Activated naive CD8-positive, alpha-beta T cell treated with anti-CD3 and anti-CD28 coated beads, Interleukin-2, amount 10 ng/mL, durations not matched to agents 7 days and 5 days (primary cell): ENCODE data around the gene MAST4. TPM values are rescaled to one million over a fixed set of nuclear protein-coding genes. Genes with fewer than 3 reads are reported as not detected.

Source experiments
- ATAC-seq: fragments of 150-1000 bp; cut with Tn5 transposase; one replicate; pipeline ENCODE4 v1.10.0; 2021; ENCODE audit warnings: low read depth, moderate library complexity
- POLR2A ChIA-PET: fragments of 350-600 bp; sonication (Branson Sonifier 250); formaldehyde crosslinking; loops from one replicate; lab custom pipeline; 2021; ENCODE audit warnings: antibody characterized with exemption; lab: Charles Lee
- DNase-seq: peaks from one replicate; pipeline ENCODE4 v3.0.0; 2021
- H3K27ac Mint-ChIP-seq: one replicate; pipeline ENCODE4 v1.8.0; 2022; ENCODE audit warnings: mild to moderate bottlenecking, mixed read lengths
- H3K27me3 Mint-ChIP-seq: one replicate; pipeline ENCODE4 v1.8.0; 2022; ENCODE audit warnings: mild to moderate bottlenecking, moderate library complexity, mixed read lengths
- H3K36me3 Mint-ChIP-seq: one replicate; pipeline ENCODE4 v1.8.0; 2021; ENCODE audit warnings: mild to moderate bottlenecking, mixed read lengths
- H3K4me1 Mint-ChIP-seq: one replicate; pipeline ENCODE4 v1.8.0; 2021; ENCODE audit warnings: mixed read lengths
- H3K4me3 Mint-ChIP-seq: one replicate; pipeline ENCODE4 v1.8.0; 2022; ENCODE audit warnings: mild to moderate bottlenecking, moderate library complexity, mixed read lengths
- H3K9me3 Mint-ChIP-seq: one replicate; pipeline ENCODE4 v1.8.0; 2021; ENCODE audit warnings: mixed read lengths
- total RNA-seq, 2 experiments: library from RNA; stranded (reverse); gene quantifications; one replicate each; pipeline ENCODE4 v1.2.3, GENCODE V29; 2021

MAST4 gene
- total RNA-seq, 2 experiments from 2014 or later: 13.4 to 14.3 TPM

GRCh38 chr5:67052034-67052433 lies 455.8 kb downstream of the MAST4 start:
- DNase-seq (no peak), ATAC-seq (no peak)
- Mint-ChIP-seq H3K27me3 (no peaks in the 10 kb centered on the region), H3K27ac (no peak overlapping the region), H3K36me3 (peaks cover 2% of the 10 kb centered on the region), H3K4me1 (peaks cover 2% of the 10 kb centered on the region), H3K4me3 (no peak overlapping the region), H3K9me3 (no peaks in the 10 kb centered on the region)
- POLR2A ChIA-PET: no interaction called here

- no peak overlapping the region for H3K4me3 Mint-ChIP-seq
- H3K4me1 Mint-ChIP-seq: peaks cover 2% of the 10 kb centered on the region
Measured at GRCh38 chr5:67053229-67053628, 457.0 kb downstream of the MAST4 start.

GRCh38 chr5:67058998-67059743 lies 463.0 kb downstream of the MAST4 start:
- no peak for DNase-seq
- ATAC-seq: no peak
- H3K9me3 Mint-ChIP-seq: no peaks in the 10 kb centered on the region
- H3K4me3 Mint-ChIP-seq: no peak overlapping the region
- POLR2A ChIA-PET: no interaction called here
- no peaks in the 10 kb centered on the region for H3K27me3 Mint-ChIP-seq
- H3K27ac Mint-ChIP-seq: no peak overlapping the region
- peaks cover 2% of the 10 kb centered on the region for H3K4me1 Mint-ChIP-seq
- peaks cover 7% of the 10 kb centered on the region for H3K36me3 Mint-ChIP-seq

More at GRCh38 chr5:67053229-67053628, 457.0 kb downstream of the MAST4 start:
- DNase-seq (no peak), ATAC-seq (no peak)
- Mint-ChIP-seq H3K27me3 (no peaks in the 10 kb centered on the region), H3K9me3 (no peaks in the 10 kb centered on the region), H3K36me3 (no peaks in the 10 kb centered on the region), H3K27ac (no peak overlapping the region)
- POLR2A ChIA-PET: no interaction called here

DNA sequence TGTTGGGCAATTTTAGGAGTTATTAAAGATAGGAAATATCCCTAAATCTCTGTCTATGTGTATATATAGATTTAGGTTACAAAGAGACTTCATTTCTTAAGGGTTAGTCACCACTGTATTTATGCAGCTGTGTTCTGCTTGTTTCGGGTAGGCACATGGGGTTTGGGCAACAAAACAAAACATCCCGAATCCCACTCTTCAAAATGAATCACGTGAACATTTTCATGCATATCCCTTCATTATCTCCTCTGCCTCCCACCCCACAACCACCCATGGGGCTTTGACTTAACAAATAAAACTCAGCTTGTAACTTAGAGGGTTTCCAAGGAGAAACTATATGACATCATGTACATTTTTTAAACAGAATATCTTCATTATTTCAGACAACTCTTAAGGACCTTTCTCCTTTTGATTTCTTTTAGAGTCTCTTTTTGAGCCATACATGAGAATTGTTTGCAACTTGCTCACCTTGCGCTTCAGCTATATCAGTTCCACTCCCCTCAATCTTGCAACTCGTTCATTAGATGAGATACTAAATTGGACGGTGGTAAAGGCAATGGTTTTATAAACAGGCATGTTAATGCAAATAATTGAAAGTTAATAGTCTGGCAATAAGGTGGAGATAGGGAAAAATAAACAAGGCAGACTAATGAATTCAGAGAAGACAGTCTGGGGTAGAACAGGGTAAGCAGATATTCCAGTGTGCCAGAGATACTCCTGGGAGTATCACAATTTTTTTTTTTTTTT lies 463.7 kb downstream of the MAST4 start:
- Mint-ChIP-seq H3K4me3 (no peak overlapping the region), H3K27me3 (no peaks in the 10 kb centered on the region), H3K36me3 (peaks cover 7% of the 10 kb centered on the region), H3K4me1 (peaks cover 2% of the 10 kb centered on the region), H3K9me3 (no peaks in the 10 kb centered on the region), H3K27ac (no peak overlapping the region)
- POLR2A ChIA-PET: no interaction called here
- ATAC-seq (no peak), DNase-seq (no peak)

DNA sequence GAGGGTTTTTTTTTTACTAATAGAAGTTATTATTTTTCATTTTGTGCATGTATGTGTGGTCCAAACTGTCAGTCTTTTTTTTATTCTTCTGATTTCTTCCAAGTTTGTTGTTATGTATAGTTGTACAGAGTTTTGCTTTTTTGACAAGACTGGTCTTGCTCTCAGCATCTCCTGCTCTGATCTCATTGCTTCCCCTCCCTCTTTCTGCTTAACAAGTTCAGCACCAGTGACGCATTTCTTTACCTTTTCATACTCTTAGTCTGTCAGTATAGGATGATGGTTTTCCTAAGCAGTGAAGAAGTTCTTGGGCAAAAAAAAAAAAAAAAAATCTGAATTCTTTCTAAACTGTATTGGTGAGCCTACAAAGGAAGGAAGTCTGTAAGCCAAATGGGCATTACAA lies 465.3 kb downstream of the MAST4 start:
- DNase-seq (no peak), ATAC-seq (no peak)
- peaks cover 7% of the 10 kb centered on the region for H3K36me3 Mint-ChIP-seq
- H3K4me3 Mint-ChIP-seq: no peak overlapping the region
- H3K9me3 Mint-ChIP-seq: no peaks in the 10 kb centered on the region
- no peaks in the 10 kb centered on the region for H3K27me3 Mint-ChIP-seq
- H3K27ac Mint-ChIP-seq: no peak overlapping the region
- POLR2A ChIA-PET: no interaction called here
- peaks cover 6% of the 10 kb centered on the region for H3K4me1 Mint-ChIP-seq

DNA sequence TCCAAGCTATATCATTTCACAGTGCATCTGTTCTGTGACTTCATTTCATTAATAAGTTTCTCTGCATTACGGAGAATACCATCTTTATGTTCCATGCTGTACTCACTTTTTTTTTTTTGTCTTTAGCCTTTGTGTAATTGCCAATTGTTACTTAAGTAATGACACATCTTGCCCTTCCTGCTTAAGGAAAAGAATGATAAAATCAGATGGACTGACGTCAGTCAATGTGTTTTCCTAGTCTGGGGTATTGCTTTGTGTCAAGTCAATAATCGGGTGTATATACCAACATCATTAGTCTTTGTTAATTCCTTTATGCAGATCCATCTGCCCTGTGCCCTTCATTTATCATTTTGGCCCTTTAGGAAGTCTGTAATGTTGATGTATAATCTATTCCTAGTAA lies 466.9 kb downstream of the MAST4 start:
- Mint-ChIP-seq H3K27ac (no peak overlapping the region), H3K4me1 (peaks cover 7% of the 10 kb centered on the region), H3K36me3 (peaks cover 7% of the 10 kb centered on the region), H3K9me3 (no peaks in the 10 kb centered on the region), H3K4me3 (no peak overlapping the region), H3K27me3 (no peaks in the 10 kb centered on the region)
- DNase-seq (no peak), ATAC-seq (no peak)
- POLR2A ChIA-PET: no interaction called here

DNA sequence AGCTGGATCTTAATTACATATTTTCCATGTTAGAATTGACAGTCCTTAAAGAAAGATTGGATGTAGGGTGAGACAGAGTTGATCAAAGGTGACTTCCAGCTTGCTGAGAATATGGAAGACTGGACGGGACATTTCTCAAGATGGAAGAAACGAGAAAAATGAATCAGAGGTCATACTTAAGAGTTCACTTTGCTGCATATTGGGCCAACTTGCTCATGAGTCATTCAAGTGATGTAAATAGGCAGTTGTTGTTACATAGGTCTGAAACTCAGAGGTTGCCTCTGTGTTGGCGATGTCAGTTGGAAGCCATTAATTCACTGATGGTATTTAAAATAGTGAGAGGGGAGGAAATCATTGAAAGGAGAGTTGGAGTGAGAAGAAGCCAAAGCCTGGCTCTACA lies 467.6 kb downstream of the MAST4 start:
- Mint-ChIP-seq H3K36me3 (peaks cover 7% of the 10 kb centered on the region), H3K4me3 (no peak overlapping the region), H3K4me1 (peaks cover 7% of the 10 kb centered on the region), H3K9me3 (no peaks in the 10 kb centered on the region), H3K27ac (no peak overlapping the region), H3K27me3 (no peaks in the 10 kb centered on the region)
- DNase-seq (no peak), ATAC-seq (no peak)
- POLR2A ChIA-PET: no interaction called here

DNA sequence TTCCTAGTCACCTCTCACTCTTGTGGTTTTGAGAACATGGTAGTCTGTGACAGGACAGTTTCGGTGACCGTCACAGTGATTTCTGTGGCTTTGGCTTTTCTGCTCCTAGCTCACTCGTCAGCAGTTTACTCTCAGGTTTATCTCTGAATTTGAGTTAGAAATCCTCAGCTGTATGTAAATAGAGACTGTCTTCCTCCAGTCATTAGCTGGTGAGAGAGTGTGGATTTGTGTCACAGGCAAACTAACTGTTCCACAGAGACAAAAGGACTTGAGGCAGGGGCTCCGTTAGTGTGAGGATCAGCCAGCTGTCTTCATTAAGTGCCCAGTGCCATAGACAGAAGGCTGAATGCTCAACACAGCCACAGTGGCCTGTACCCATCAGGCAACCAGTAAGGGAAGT lies 469.0 kb downstream of the MAST4 start:
- no peaks in the 10 kb centered on the region for H3K9me3 Mint-ChIP-seq
- no peak overlapping the region for H3K4me3 Mint-ChIP-seq
- no peak for DNase-seq
- no peak overlapping the region for H3K27ac Mint-ChIP-seq
- H3K27me3 Mint-ChIP-seq: no peaks in the 10 kb centered on the region
- POLR2A ChIA-PET: no interaction called here
- peaks cover 7% of the 10 kb centered on the region for H3K4me1 Mint-ChIP-seq
- peaks cover 6% of the 10 kb centered on the region for H3K36me3 Mint-ChIP-seq
- no peak for ATAC-seq

- Mint-ChIP-seq H3K4me3 (no peak overlapping the region), H3K9me3 (no peaks in the 10 kb centered on the region), H3K27ac (no peak overlapping the region), H3K4me1 (peaks cover 7% of the 10 kb centered on the region), H3K27me3 (no peaks in the 10 kb centered on the region), H3K36me3 (peaks cover 6% of the 10 kb centered on the region)
- POLR2A ChIA-PET: no interaction called here
- ATAC-seq: no peak
- DNase-seq: no peak
Measured at GRCh38 chr5:67065696-67066095, 469.5 kb downstream of the MAST4 start.

DNA sequence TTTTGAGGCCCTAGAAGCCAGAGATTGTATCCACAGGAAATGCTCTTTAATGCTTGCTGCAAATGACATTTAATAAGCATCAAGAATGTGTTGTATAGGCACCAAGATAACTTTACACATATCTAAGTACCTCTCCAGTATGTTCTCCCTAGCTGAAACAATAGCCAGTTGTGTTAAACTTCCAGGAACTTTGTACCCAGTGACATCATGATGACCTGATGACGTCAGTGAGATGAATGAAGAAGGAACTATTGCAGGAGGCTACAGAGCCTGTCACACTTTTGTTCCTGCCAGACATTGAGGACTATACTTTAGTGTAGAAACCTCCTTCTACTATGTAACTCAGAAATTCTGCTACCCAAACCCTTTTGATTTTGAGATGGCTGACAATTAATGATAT lies 470.6 kb downstream of the MAST4 start:
- POLR2A ChIA-PET: no interaction called here
- Mint-ChIP-seq H3K4me3 (no peak overlapping the region), H3K9me3 (no peaks in the 10 kb centered on the region), H3K36me3 (peaks cover 6% of the 10 kb centered on the region), H3K27me3 (no peaks in the 10 kb centered on the region), H3K27ac (no peak overlapping the region), H3K4me1 (peaks cover 7% of the 10 kb centered on the region)
- DNase-seq: no peak
- ATAC-seq: no peak

DNA sequence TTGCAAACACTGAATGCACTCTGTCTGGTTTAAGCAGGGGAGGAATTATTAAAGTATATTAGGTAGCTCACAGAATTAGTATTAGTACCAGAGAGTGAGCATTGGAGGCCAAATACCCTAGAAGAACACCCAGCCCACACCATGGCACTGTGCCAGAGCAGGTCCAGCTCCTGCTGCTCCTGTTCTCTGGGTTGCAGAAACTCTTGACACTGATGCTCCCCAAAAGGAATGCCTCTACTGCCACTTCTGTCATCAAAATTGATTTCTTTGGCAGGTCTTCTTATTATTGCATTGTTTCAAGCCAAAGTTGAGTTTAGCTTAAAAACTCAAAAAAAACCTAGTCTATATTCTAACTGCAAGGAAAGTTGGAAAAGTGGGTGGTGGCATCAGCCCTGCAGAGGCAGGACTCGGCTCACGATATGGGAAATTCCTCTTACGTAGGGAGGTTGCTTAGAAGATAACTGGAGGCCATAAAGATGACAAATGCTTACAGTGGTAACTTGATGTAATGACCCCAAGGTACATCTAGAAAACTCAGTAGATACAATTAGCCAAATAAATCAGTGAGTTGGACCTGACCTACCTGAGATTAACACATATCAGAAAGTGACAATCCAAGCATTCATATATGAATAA lies 477.0 kb downstream of the MAST4 start:
- no peaks in the 10 kb centered on the region for H3K9me3 Mint-ChIP-seq
- no peaks in the 10 kb centered on the region for H3K36me3 Mint-ChIP-seq
- ATAC-seq (no peak), DNase-seq (no peak)
- no peak overlapping the region for H3K4me3 Mint-ChIP-seq
- POLR2A ChIA-PET: no interaction called here
- H3K27ac Mint-ChIP-seq: no peak overlapping the region
- H3K4me1 Mint-ChIP-seq: peaks cover 4% of the 10 kb centered on the region
- H3K27me3 Mint-ChIP-seq: no peaks in the 10 kb centered on the region

DNA sequence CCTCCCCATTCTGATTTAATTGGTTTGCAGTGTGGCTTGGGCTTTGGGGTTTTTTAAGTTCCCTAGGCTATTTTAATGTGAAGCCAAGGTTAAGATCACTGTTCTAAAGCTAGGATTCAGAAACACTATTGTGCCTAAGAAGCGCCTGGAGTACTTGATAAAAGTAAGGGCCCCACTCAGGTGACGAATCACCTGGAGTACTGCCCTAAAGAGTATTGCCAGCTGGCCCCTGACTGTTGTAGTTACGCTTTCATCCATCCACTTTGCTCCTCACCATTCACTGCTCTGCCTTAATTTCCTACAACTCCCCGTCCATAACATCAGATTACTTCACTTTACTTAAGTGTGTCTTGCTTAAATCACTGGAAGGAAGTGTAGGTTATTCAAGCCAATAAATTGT lies 481.1 kb downstream of the MAST4 start:
- Mint-ChIP-seq H3K27ac (no peak overlapping the region), H3K36me3 (no peaks in the 10 kb centered on the region), H3K4me1 (peaks cover 6% of the 10 kb centered on the region), H3K27me3 (no peaks in the 10 kb centered on the region), H3K4me3 (no peak overlapping the region), H3K9me3 (no peaks in the 10 kb centered on the region)
- POLR2A ChIA-PET: no interaction called here
- DNase-seq: no peak
- ATAC-seq: no peak

DNA sequence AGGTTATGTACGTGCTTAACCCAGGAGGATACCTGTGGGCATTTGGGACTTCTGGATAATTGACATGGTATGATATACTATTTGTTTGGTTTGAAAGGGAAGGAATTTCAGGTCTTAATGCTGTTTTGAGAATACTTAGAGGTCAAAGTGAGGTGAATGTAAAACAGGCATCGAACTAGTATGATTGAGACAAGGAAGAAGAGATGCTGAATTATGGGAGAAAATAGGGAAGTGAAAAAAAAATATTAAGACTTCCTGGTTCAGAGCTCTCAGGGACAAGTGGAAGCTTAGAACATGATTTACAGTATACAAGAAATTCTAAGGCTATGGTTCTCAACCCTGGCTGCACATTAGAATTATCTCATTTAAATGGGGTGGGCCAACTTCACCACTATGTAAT lies 485.1 kb downstream of the MAST4 start:
- no peaks in the 10 kb centered on the region for H3K9me3 Mint-ChIP-seq
- peaks cover 7% of the 10 kb centered on the region for H3K4me1 Mint-ChIP-seq
- H3K27me3 Mint-ChIP-seq: peaks cover 2% of the 10 kb centered on the region
- POLR2A ChIA-PET: no interaction called here
- ATAC-seq (no peak), DNase-seq (no peak)
- H3K4me3 Mint-ChIP-seq: no peak overlapping the region
- H3K36me3 Mint-ChIP-seq: no peaks in the 10 kb centered on the region
- no peak overlapping the region for H3K27ac Mint-ChIP-seq

DNA sequence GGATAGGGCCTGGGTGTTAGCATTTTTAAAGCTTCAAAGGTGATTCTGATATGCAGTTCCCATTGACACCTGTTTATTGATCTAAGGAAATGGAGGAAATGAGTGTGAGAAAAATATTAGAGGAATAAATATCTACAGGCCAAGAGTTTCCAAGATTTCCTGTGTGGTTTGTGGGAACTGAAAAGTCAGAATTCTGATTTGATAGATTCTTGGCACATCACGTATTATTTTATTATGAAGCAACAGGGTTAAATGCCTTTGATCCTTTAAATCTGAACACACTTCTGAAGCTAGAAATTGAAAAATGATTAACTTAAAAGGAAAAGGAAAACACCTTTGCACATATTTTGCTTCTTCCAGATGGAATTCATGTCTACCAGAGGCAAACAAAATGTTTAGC lies 486.7 kb downstream of the MAST4 start:
- DNase-seq: no peak
- peaks cover 5% of the 10 kb centered on the region for H3K4me1 Mint-ChIP-seq
- no peak for ATAC-seq
- no peaks in the 10 kb centered on the region for H3K36me3 Mint-ChIP-seq
- H3K27me3 Mint-ChIP-seq: peaks cover 2% of the 10 kb centered on the region
- H3K27ac Mint-ChIP-seq: no peak overlapping the region
- H3K4me3 Mint-ChIP-seq: no peak overlapping the region
- POLR2A ChIA-PET: no interaction called here
- H3K9me3 Mint-ChIP-seq: no peaks in the 10 kb centered on the region
